Fibroblast of villous mesenchyme (primary cell): Measurements from ENCODE around the gene KCNH3. TPM values are rescaled to one million over a fixed set of nuclear protein-coding genes. Genes with fewer than 3 reads are reported as not detected.

ENCODE experiments used
- DNase-seq: peaks from one replicate; pipeline ENCODE4 v3.0.0-alpha.2; 2010; ENCODE audit warnings: low read depth
- H3K4me3 ChIP-seq: 2 replicates; pipeline ENCODE4 v1.5.1; 2011; ENCODE audit warnings: low read depth, mild to moderate bottlenecking, low read length
- total RNA-seq: library from RNA; depleted of rRNA; stranded (reverse); fragments of >200 nt; gene quantifications from 2 replicates; pipeline ENCODE4 v1.2.3, GENCODE V29; 2012
- TF ChIP-seq, protein P1 (sequence below): IDR thresholded peaks from 2 replicates; pipeline ENCODE4 v1.5.1; 2012; ENCODE audit warnings: low read depth, mild to moderate bottlenecking, low read length; ENCODE audit not compliant: insufficient read depth

KCNH3 gene, protein sequence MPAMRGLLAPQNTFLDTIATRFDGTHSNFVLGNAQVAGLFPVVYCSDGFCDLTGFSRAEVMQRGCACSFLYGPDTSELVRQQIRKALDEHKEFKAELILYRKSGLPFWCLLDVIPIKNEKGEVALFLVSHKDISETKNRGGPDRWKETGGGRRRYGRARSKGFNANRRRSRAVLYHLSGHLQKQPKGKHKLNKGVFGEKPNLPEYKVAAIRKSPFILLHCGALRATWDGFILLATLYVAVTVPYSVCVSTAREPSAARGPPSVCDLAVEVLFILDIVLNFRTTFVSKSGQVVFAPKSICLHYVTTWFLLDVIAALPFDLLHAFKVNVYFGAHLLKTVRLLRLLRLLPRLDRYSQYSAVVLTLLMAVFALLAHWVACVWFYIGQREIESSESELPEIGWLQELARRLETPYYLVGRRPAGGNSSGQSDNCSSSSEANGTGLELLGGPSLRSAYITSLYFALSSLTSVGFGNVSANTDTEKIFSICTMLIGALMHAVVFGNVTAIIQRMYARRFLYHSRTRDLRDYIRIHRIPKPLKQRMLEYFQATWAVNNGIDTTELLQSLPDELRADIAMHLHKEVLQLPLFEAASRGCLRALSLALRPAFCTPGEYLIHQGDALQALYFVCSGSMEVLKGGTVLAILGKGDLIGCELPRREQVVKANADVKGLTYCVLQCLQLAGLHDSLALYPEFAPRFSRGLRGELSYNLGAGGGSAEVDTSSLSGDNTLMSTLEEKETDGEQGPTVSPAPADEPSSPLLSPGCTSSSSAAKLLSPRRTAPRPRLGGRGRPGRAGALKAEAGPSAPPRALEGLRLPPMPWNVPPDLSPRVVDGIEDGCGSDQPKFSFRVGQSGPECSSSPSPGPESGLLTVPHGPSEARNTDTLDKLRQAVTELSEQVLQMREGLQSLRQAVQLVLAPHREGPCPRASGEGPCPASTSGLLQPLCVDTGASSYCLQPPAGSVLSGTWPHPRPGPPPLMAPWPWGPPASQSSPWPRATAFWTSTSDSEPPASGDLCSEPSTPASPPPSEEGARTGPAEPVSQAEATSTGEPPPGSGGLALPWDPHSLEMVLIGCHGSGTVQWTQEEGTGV
- total RNA-seq = under 0.01 TPM in 2 replicates

DNA sequence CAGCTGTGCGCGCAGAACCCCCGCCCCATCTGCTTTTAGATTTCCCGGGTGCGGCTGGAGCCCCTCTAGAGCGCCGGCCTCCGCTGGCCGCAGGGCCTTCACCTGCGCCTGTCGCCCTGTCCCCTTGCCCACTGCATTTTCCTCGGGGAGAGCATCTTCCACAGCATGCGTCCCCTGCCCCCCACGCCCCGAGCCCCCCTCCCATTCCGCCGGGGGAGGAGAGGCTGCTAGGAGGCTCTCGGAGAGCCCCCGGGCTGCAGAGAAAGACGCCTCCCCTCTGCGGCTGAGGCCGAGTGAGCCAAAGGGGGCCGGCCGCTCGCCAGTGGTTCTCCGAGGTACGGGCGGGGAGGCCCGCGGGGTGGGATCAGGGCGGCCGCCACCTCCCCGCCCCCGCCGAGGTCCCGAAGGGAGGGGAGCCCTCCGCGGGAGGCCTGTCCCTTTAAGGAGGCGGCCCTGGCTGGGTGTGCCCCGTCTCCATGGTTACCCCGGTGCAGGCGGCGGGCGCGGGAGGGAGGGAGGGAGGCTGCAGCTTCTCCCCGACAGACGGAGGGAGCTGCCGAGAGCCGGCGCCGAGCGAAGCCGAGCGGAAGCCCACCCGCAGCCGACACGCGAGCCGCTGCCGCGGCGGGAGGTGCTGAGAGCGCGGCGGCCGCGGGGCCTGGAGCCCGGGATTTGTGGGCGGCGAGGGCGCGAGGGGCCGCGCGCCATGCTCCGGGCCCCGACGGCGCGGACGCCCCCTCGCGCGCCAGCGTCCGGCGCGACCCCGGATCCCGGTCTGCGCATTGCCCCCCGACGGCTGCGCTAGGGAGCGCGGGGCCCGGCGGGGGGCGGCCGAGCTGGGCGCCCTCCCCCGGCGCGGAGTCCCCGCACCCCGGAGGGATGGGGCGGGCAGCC is at the start of gene KCNH3:
Gene KCNH3, plus strand, starts transcription at position 521 of the 894 bp plus-strand sequence. CDS start 387 bp downstream, outside the sequence.
- DNase-seq = peak; percentile 70
- TF ChIP-seq, protein P1, sequence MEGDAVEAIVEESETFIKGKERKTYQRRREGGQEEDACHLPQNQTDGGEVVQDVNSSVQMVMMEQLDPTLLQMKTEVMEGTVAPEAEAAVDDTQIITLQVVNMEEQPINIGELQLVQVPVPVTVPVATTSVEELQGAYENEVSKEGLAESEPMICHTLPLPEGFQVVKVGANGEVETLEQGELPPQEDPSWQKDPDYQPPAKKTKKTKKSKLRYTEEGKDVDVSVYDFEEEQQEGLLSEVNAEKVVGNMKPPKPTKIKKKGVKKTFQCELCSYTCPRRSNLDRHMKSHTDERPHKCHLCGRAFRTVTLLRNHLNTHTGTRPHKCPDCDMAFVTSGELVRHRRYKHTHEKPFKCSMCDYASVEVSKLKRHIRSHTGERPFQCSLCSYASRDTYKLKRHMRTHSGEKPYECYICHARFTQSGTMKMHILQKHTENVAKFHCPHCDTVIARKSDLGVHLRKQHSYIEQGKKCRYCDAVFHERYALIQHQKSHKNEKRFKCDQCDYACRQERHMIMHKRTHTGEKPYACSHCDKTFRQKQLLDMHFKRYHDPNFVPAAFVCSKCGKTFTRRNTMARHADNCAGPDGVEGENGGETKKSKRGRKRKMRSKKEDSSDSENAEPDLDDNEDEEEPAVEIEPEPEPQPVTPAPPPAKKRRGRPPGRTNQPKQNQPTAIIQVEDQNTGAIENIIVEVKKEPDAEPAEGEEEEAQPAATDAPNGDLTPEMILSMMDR = no peak
- peak within 1 kb of the TSS; percentile 52 for H3K4me3 ChIP-seq

DNA sequence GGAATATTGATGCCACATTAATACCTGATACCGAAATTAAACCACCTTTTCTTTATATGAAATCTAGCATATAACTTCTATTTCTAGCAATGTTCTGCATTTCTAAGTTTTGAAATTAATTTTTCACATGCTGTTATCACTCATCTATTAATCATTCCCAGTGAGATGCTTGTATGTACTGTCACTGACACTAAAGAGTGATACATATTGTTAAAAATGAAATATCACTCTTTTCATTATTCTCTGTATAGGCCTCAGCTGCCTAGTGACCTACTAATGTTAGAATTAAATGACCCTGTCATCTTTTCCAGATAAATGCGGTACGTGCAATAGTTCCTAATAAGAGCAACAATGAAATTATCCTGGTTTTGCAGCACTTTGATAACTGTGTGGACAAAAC is 49.7 kb upstream of the KCNH3 start:
- DNase-seq = no peak
- TF ChIP-seq, protein P1 = no peak
- no peak overlapping the region for H3K4me3 ChIP-seq

GRCh38 chr12:49489720-49490119 is 49.1 kb upstream of the KCNH3 start:
- TF ChIP-seq, protein P1 = no peak
- no peak overlapping the region for H3K4me3 ChIP-seq
- DNase-seq = peak; percentile 39

DNA sequence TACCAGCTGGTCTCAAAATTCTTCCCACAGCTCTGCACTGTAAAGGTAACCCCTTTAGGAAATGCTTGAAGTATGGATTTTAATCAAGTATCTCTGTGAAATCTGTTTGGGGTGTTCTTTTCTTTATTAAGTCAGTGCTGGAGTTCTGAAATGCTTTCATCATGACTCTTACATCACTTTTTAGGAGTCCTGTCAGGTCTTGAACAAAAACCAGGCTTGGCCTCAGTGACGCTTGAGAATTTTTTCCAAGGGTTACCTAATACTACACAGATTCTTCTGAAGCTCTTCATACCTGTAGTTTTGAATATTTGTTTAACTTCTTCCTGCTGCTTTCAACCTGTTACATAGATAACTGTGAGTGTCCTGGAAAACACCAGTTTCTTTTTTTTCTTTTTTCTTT is 47.0 kb upstream of the KCNH3 start:
- TF ChIP-seq, protein P1 = no peak

GRCh38 chr12:49493900-49494299 is 44.9 kb upstream of the KCNH3 start:
- H3K4me3 ChIP-seq = no peak overlapping the region
- DNase-seq = no peak
- TF ChIP-seq, protein P1 = no peak

More for the DNA sequence above, 47.0 kb upstream of the KCNH3 start:
- no peak overlapping the region for H3K4me3 ChIP-seq
- DNase-seq = peak; percentile 83
